HepG2 (cell line): ENCODE data around the gene PMM2. TPM values are rescaled to one million over a fixed set of nuclear protein-coding genes. Genes with fewer than 3 reads are reported as not detected.
A peak's percentile ranks its signal among the peaks of the same experiment; 100 is the strongest.

Source experiments
- MEIS2 ChIP-seq: sonication (generic); formaldehyde crosslinking; IDR thresholded peaks from 2 replicates; pipeline ENCODE4 v1.9.0; 2021; ENCODE audit warnings: mild to moderate bottlenecking, missing genetic modification reagents
- MLXIP ChIP-seq: sonication (generic); formaldehyde crosslinking; IDR thresholded peaks from 2 replicates; pipeline ENCODE4 v1.9.0; 2021; ENCODE audit warnings: missing genetic modification reagents, borderline replicate concordance
- NAIF1 ChIP-seq: sonication (generic); formaldehyde crosslinking; IDR thresholded peaks from 2 replicates; pipeline ENCODE4 v1.5.0; 2020; ENCODE audit warnings: mild to moderate bottlenecking, missing genetic modification reagents, borderline replicate concordance
- NRL ChIP-seq: sonication (generic); formaldehyde crosslinking; IDR thresholded peaks from 2 replicates; pipeline ENCODE4 v1.5.0; 2020; ENCODE audit warnings: missing genetic modification reagents, mild to moderate bottlenecking, moderate library complexity, borderline replicate concordance
- RBFOX2 ChIP-seq: fragments of 200-400 bp; formaldehyde crosslinking; IDR thresholded peaks from 2 replicates; pipeline ENCODE4 v1.6.1; 2017; ENCODE audit warnings: low read depth, mild to moderate bottlenecking, low read length
- REXO4 ChIP-seq: sonication (generic); formaldehyde crosslinking; IDR thresholded peaks from 2 replicates; pipeline ENCODE4 v1.8.0; 2022; ENCODE audit warnings: missing genetic modification reagents, mild to moderate bottlenecking, borderline replicate concordance
- RFXANK ChIP-seq: IDR thresholded peaks from 2 replicates; pipeline ENCODE4 v1.6.1; 2016
- SSRP1 ChIP-seq: IDR thresholded peaks from 2 replicates; pipeline ENCODE4 v1.6.1; 2016; ENCODE audit warnings: control low read depth
- ZBTB20 ChIP-seq: sonication (generic); formaldehyde crosslinking; IDR thresholded peaks from 2 replicates; pipeline ENCODE4 v1.8.1; 2023; ENCODE audit warnings: missing genetic modification reagents, low read depth, mild to moderate bottlenecking, borderline replicate concordance
- ZC3H13 ChIP-seq: sonication (generic); formaldehyde crosslinking; IDR thresholded peaks from 2 replicates; pipeline ENCODE4 v1.8.1; 2023; ENCODE audit warnings: mild to moderate bottlenecking, missing genetic modification reagents, moderate library complexity
- ZNF280D ChIP-seq: sonication (generic); formaldehyde crosslinking; IDR thresholded peaks from 2 replicates; pipeline ENCODE4 v1.5.1; 2020; ENCODE audit warnings: mild to moderate bottlenecking, missing genetic modification reagents
- ZNF282 ChIP-seq: fragments of 450-650 bp; IDR thresholded peaks from 2 replicates; pipeline ENCODE4 v1.6.1; 2018; ENCODE audit not compliant: partially characterized antibody
- ZNF558 ChIP-seq: sonication (generic); formaldehyde crosslinking; IDR thresholded peaks from 2 replicates; pipeline ENCODE4 v1.9.0; 2022; ENCODE audit warnings: mild to moderate bottlenecking, missing genetic modification reagents, borderline replicate concordance
- ZSCAN22 ChIP-seq: sonication (generic); formaldehyde crosslinking; IDR thresholded peaks from 2 replicates; pipeline ENCODE4 v1.4.0; 2020; ENCODE audit warnings: mild to moderate bottlenecking, missing genetic modification reagents
- polyA plus RNA-seq, 8 experiments: library from polyadenylated mRNA; depleted of rRNA in 3 of 8; stranded (reverse) in 7 of 8; unstranded in 1 of 8; fragments of >200 nt; fragmentation: Illumina TruSeq in 4 of 8; extraction: Trizol in 4 of 8; gene quantifications; 2 replicates each; pipeline versions ENCODE4 v1.2.1 to v1.2.3, GENCODE V29; 2011 to 2016; ENCODE audit warnings: low read depth in 4 of 8, missing spikeins in 1 of 8, mixed read lengths in 1 of 8; ENCODE audit not compliant: insufficient read depth in 1 of 8
- total RNA-seq, 5 experiments: library from RNA; depleted of rRNA; stranded (reverse); fragments of >200 nt; fragmentation: Illumina TruSeq; extraction: Trizol; gene quantifications; 2 replicates each; pipeline ENCODE4 v1.2.3, GENCODE V29; 2016; ENCODE audit warnings: low read depth in 1 of 5
- TF ChIP-seq, protein P1 (sequence below): sonication (generic); formaldehyde crosslinking; IDR thresholded peaks from 2 replicates; pipeline ENCODE4 v1.9.0; 2021; ENCODE audit warnings: mild to moderate bottlenecking, missing genetic modification reagents
- TF ChIP-seq, protein P2 (sequence below): sonication (generic); formaldehyde crosslinking; IDR thresholded peaks from 2 replicates; pipeline ENCODE4 v1.5.0; 2020; ENCODE audit warnings: missing genetic modification reagents, mild to moderate bottlenecking, borderline replicate concordance

Gene PMM2
- total and polyA plus RNA-seq, 2 of the 13 experiments (the other 11 are each of a cell fraction or from before 2014, with no cell fraction given): 52.2 to 93.7 TPM

- TF ChIP-seq, protein P1, sequence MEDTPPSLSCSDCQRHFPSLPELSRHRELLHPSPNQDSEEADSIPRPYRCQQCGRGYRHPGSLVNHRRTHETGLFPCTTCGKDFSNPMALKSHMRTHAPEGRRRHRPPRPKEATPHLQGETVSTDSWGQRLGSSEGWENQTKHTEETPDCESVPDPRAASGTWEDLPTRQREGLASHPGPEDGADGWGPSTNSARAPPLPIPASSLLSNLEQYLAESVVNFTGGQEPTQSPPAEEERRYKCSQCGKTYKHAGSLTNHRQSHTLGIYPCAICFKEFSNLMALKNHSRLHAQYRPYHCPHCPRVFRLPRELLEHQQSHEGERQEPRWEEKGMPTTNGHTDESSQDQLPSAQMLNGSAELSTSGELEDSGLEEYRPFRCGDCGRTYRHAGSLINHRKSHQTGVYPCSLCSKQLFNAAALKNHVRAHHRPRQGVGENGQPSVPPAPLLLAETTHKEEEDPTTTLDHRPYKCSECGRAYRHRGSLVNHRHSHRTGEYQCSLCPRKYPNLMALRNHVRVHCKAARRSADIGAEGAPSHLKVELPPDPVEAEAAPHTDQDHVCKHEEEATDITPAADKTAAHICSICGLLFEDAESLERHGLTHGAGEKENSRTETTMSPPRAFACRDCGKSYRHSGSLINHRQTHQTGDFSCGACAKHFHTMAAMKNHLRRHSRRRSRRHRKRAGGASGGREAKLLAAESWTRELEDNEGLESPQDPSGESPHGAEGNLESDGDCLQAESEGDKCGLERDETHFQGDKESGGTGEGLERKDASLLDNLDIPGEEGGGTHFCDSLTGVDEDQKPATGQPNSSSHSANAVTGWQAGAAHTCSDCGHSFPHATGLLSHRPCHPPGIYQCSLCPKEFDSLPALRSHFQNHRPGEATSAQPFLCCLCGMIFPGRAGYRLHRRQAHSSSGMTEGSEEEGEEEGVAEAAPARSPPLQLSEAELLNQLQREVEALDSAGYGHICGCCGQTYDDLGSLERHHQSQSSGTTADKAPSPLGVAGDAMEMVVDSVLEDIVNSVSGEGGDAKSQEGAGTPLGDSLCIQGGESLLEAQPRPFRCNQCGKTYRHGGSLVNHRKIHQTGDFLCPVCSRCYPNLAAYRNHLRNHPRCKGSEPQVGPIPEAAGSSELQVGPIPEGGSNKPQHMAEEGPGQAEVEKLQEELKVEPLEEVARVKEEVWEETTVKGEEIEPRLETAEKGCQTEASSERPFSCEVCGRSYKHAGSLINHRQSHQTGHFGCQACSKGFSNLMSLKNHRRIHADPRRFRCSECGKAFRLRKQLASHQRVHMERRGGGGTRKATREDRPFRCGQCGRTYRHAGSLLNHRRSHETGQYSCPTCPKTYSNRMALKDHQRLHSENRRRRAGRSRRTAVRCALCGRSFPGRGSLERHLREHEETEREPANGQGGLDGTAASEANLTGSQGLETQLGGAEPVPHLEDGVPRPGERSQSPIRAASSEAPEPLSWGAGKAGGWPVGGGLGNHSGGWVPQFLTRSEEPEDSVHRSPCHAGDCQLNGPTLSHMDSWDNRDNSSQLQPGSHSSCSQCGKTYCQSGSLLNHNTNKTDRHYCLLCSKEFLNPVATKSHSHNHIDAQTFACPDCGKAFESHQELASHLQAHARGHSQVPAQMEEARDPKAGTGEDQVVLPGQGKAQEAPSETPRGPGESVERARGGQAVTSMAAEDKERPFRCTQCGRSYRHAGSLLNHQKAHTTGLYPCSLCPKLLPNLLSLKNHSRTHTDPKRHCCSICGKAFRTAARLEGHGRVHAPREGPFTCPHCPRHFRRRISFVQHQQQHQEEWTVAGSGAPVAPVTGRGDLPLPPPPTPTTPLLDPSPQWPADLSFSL (CRISPR knock-in tag): no peak
- peak; percentile 54; the same call in 1 of the 2 replicates for TF ChIP-seq SSRP1 (CRISPR knock-in tag)
- no peak for TF ChIP-seq ZC3H13
- 0 out of 2 replicates have a peak, but pooled peaks have one; percentile 23 for TF ChIP-seq MLXIP (CRISPR knock-in tag)
- TF ChIP-seq NRL (CRISPR knock-in tag): no peak
- TF ChIP-seq MEIS2 (CRISPR knock-in tag): 0 out of 2 replicates have a peak, but pooled peaks have one; percentile 31
- peak; percentile 76 for TF ChIP-seq REXO4 (CRISPR knock-in tag)
- TF ChIP-seq RBFOX2: peak; percentile 16; the same call in 1 of the 2 replicates
- TF ChIP-seq, protein P2, sequence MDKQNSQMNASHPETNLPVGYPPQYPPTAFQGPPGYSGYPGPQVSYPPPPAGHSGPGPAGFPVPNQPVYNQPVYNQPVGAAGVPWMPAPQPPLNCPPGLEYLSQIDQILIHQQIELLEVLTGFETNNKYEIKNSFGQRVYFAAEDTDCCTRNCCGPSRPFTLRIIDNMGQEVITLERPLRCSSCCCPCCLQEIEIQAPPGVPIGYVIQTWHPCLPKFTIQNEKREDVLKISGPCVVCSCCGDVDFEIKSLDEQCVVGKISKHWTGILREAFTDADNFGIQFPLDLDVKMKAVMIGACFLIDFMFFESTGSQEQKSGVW (CRISPR knock-in tag): 0 out of 2 replicates have a peak, but pooled peaks have one; percentile 62
- no peak for TF ChIP-seq NAIF1 (CRISPR knock-in tag)
- TF ChIP-seq ZNF280D (CRISPR knock-in tag): no peak
- no peak for TF ChIP-seq ZSCAN22 (CRISPR knock-in tag)
- TF ChIP-seq RFXANK (CRISPR knock-in tag): no peak
- TF ChIP-seq ZNF558 (CRISPR knock-in tag): no peak
- no peak for TF ChIP-seq ZNF282
- no peak; the same call in 1 of the 2 replicates for TF ChIP-seq ZBTB20 (CRISPR knock-in tag)
Observed at GRCh38 chr16:8798535-8799157, 1.0 kb downstream of the PMM2 start (continued).
